ENCODE data around the gene ADGRV1.

The ADGRV1 gene

GRCh38 chr5:90529939-90530677, 28.5 kb upstream of the ADGRV1 start:
- Histone ChIP-seq H3K4me1 (ENCODE audit: insufficient read depth, insufficient read length) (no peaks in the 10 kb centered on the region), H3K27me3 (ENCODE audit: insufficient read depth, insufficient read length) (no peaks in the 10 kb centered on the region), H3K9me3 (ENCODE audit: insufficient read depth, low read length) (no peaks in the 10 kb centered on the region), H3K4me3 (ENCODE audit: insufficient read length, low read depth) (peak overlapping the region; percentile 92), H3K9ac (ENCODE audit: insufficient read length, low read depth) (peak overlapping the region; percentile 93), H3K36me3 (ENCODE audit: insufficient read depth, insufficient read length, low read length) (peaks cover 4% of the 10 kb centered on the region)
- peak; percentile 54 for DNase-seq (ENCODE audit: low read depth, low spot score)
- TF ChIP-seq YY1 (IDR thresholded peaks at IDR 0.05; ENCODE audit: insufficient read depth, insufficient read length) (no peak), ZNF274 (IDR thresholded peaks at IDR 0.05; ENCODE audit: low read depth, low read length) (no peak), SUZ12 (IDR thresholded peaks at IDR 0.05; ENCODE audit: extremely low read depth, insufficient read depth, insufficient read length) (no peak)

- H3K4me1 ChIP-seq (ENCODE audit: insufficient read depth, insufficient read length) = no peaks in the 10 kb centered on the region
- no peak overlapping the region for H3K9ac ChIP-seq (ENCODE audit: insufficient read length, low read depth)
- no peaks in the 10 kb centered on the region for H3K9me3 ChIP-seq (ENCODE audit: insufficient read depth, low read length)
- no peaks in the 10 kb centered on the region for H3K36me3 ChIP-seq (ENCODE audit: insufficient read depth, insufficient read length, low read length)
- no peak overlapping the region for H3K4me3 ChIP-seq (ENCODE audit: insufficient read length, low read depth)
- no peaks in the 10 kb centered on the region for H3K27me3 ChIP-seq (ENCODE audit: insufficient read depth, insufficient read length)
- TF ChIP-seq YY1 (IDR thresholded peaks at IDR 0.05; ENCODE audit: insufficient read depth, insufficient read length) (no peak), ZNF274 (IDR thresholded peaks at IDR 0.05; ENCODE audit: low read depth, low read length) (no peak), SUZ12 (IDR thresholded peaks at IDR 0.05; ENCODE audit: extremely low read depth, insufficient read depth, insufficient read length) (no peak)
- no peak for DNase-seq (ENCODE audit: low read depth, low spot score)
Measured at GRCh38 chr5:90530736-90531487, 27.7 kb upstream of the ADGRV1 start.

- no peaks in the 10 kb centered on the region for H3K36me3 ChIP-seq (ENCODE audit: insufficient read depth, insufficient read length, low read length)
- no peak overlapping the region for H3K4me3 ChIP-seq (ENCODE audit: insufficient read length, low read depth)
- no peak for DNase-seq (ENCODE audit: low read depth, low spot score)
- no peaks in the 10 kb centered on the region for H3K4me1 ChIP-seq (ENCODE audit: insufficient read depth, insufficient read length)
- H3K27me3 ChIP-seq (ENCODE audit: insufficient read depth, insufficient read length) = no peaks in the 10 kb centered on the region
- no peak overlapping the region for H3K9ac ChIP-seq (ENCODE audit: insufficient read length, low read depth)
- no peaks in the 10 kb centered on the region for H3K9me3 ChIP-seq (ENCODE audit: insufficient read depth, low read length)
- TF ChIP-seq YY1 (IDR thresholded peaks at IDR 0.05; ENCODE audit: insufficient read depth, insufficient read length) (no peak), ZNF274 (IDR thresholded peaks at IDR 0.05; ENCODE audit: low read depth, low read length) (no peak)
Measured at GRCh38 chr5:90533794-90534193, 24.8 kb upstream of the ADGRV1 start.

- no peak for DNase-seq (ENCODE audit: low read depth, low spot score)
- H3K36me3 ChIP-seq (ENCODE audit: insufficient read depth, insufficient read length, low read length) = no peaks in the 10 kb centered on the region
- no peaks in the 10 kb centered on the region for H3K4me1 ChIP-seq (ENCODE audit: insufficient read depth, insufficient read length)
- H3K4me3 ChIP-seq (ENCODE audit: insufficient read length, low read depth) = no peak overlapping the region
- H3K27me3 ChIP-seq (ENCODE audit: insufficient read depth, insufficient read length) = no peaks in the 10 kb centered on the region
- H3K9me3 ChIP-seq (ENCODE audit: insufficient read depth, low read length) = no peaks in the 10 kb centered on the region
- no peak overlapping the region for H3K9ac ChIP-seq (ENCODE audit: insufficient read length, low read depth)
- TF ChIP-seq YY1 (IDR thresholded peaks at IDR 0.05; ENCODE audit: insufficient read depth, insufficient read length) (no peak), SUZ12 (IDR thresholded peaks at IDR 0.05; ENCODE audit: extremely low read depth, insufficient read depth, insufficient read length) (no peak)
Measured at GRCh38 chr5:90534922-90535321, 23.7 kb upstream of the ADGRV1 start.

- Histone ChIP-seq H3K9ac (ENCODE audit: insufficient read length, low read depth) (no peak overlapping the region), H3K4me3 (ENCODE audit: insufficient read length, low read depth) (no peak overlapping the region), H3K36me3 (ENCODE audit: insufficient read depth, insufficient read length, low read length) (no peaks in the 10 kb centered on the region), H3K4me1 (ENCODE audit: insufficient read depth, insufficient read length) (no peaks in the 10 kb centered on the region), H3K9me3 (ENCODE audit: insufficient read depth, low read length) (peaks cover 14% of the 10 kb centered on the region), H3K27me3 (ENCODE audit: insufficient read depth, insufficient read length) (no peaks in the 10 kb centered on the region)
- no peak for TF ChIP-seq SUZ12 (IDR thresholded peaks at IDR 0.05; ENCODE audit: extremely low read depth, insufficient read depth, insufficient read length)
- TF ChIP-seq YY1 (IDR thresholded peaks at IDR 0.05; ENCODE audit: insufficient read depth, insufficient read length) = no peak
- TF ChIP-seq ZNF274 (IDR thresholded peaks at IDR 0.05; ENCODE audit: low read depth, low read length) = no peak
- no peak for DNase-seq (ENCODE audit: low read depth, low spot score)
Measured at GRCh38 chr5:90542827-90543519, 15.6 kb upstream of the ADGRV1 start.

GRCh38 chr5:90545511-90545910, 13.1 kb upstream of the ADGRV1 start:
- DNase-seq (ENCODE audit: low read depth, low spot score) = no peak
- Histone ChIP-seq H3K27me3 (ENCODE audit: insufficient read depth, insufficient read length) (no peaks in the 10 kb centered on the region), H3K4me1 (ENCODE audit: insufficient read depth, insufficient read length) (no peaks in the 10 kb centered on the region), H3K36me3 (ENCODE audit: insufficient read depth, insufficient read length, low read length) (no peaks in the 10 kb centered on the region), H3K9ac (ENCODE audit: insufficient read length, low read depth) (no peak overlapping the region), H3K4me3 (ENCODE audit: insufficient read length, low read depth) (no peak overlapping the region), H3K9me3 (ENCODE audit: insufficient read depth, low read length) (peaks cover 14% of the 10 kb centered on the region)
- no peak for TF ChIP-seq ZNF274 (IDR thresholded peaks at IDR 0.05; ENCODE audit: low read depth, low read length)
- no peak for TF ChIP-seq SUZ12 (IDR thresholded peaks at IDR 0.05; ENCODE audit: extremely low read depth, insufficient read depth, insufficient read length)
- TF ChIP-seq YY1 (IDR thresholded peaks at IDR 0.05; ENCODE audit: insufficient read depth, insufficient read length) = no peak
